CD4-positive, alpha-beta T cell treated with Interferon gamma for 1 hour (primary cell): ENCODE data around the gene OLFML2B.
A peak's percentile ranks its signal among the peaks of the same experiment; 100 is the strongest.
"Not testable (repeated sequence)": the region's sequence is repeated elsewhere in the genome, so short reads cannot be mapped to it uniquely, and the experiment has no call there.

ENCODE experiments used
- DNase-seq: peaks from one replicate; pipeline ENCODE4 v3.0.0-alpha.2; 2020

OLFML2B gene

GRCh38 chr1:162033428-162033827, 9.8 kb upstream of the OLFML2B start:
- DNase-seq = no peak

- DNase-seq = no peak
Measured at GRCh38 chr1:162030759-162031280, 7.2 kb upstream of the OLFML2B start.

- DNase-seq = no peak
Measured at GRCh38 chr1:162029157-162029556, 5.5 kb upstream of the OLFML2B start.

GRCh38 chr1:162028726-162029125, 5.1 kb upstream of the OLFML2B start:
- peak; percentile 29 for DNase-seq

- no peak for DNase-seq
Measured at GRCh38 chr1:162026881-162027280, 3.2 kb upstream of the OLFML2B start.

- DNase-seq = no peak
Measured at GRCh38 chr1:162025541-162025940, 1.9 kb upstream of the OLFML2B start.

- DNase-seq = no peak
Measured at GRCh38 chr1:162023181-162023546, 505 bp downstream of the OLFML2B start.

GRCh38 chr1:162022626-162023025, 1.0 kb downstream of the OLFML2B start:
- DNase-seq = no peak

- DNase-seq = no peak
Measured at GRCh38 chr1:162021124-162021523, 2.5 kb downstream of the OLFML2B start.

GRCh38 chr1:162020150-162020549, 3.5 kb downstream of the OLFML2B start:
- DNase-seq = no peak

GRCh38 chr1:162019446-162019845, 4.2 kb downstream of the OLFML2B start:
- DNase-seq = no peak

GRCh38 chr1:162019006-162019405, 4.7 kb downstream of the OLFML2B start:
- DNase-seq = no peak

- DNase-seq = no peak
Measured at GRCh38 chr1:162018418-162018817, 5.3 kb downstream of the OLFML2B start.

GRCh38 chr1:162017791-162018190, 5.9 kb downstream of the OLFML2B start:
- not testable (repeated sequence) for DNase-seq

- no peak for DNase-seq
Measured at GRCh38 chr1:162016631-162017030, 7.0 kb downstream of the OLFML2B start.

- DNase-seq = no peak
Measured at GRCh38 chr1:162015196-162015595, 8.5 kb downstream of the OLFML2B start.

GRCh38 chr1:162014202-162014601, 9.5 kb downstream of the OLFML2B start:
- DNase-seq = no peak

GRCh38 chr1:162013289-162013688, 10.4 kb downstream of the OLFML2B start:
- DNase-seq = no peak

GRCh38 chr1:162011337-162012012, 12.2 kb downstream of the OLFML2B start:
- DNase-seq = no peak

- no peak for DNase-seq
Measured at GRCh38 chr1:162010175-162010506, 13.5 kb downstream of the OLFML2B start.

GRCh38 chr1:162009501-162010174, 14.0 kb downstream of the OLFML2B start:
- DNase-seq = no peak

GRCh38 chr1:162008799-162009198, 14.9 kb downstream of the OLFML2B start:
- DNase-seq = no peak

GRCh38 chr1:162007466-162007865, 16.2 kb downstream of the OLFML2B start:
- DNase-seq = no peak

- DNase-seq = no peak
Measured at GRCh38 chr1:162006081-162006480, 17.6 kb downstream of the OLFML2B start.
